ENCODE data around the gene ABRAXAS1. TPM values are rescaled to one million over a fixed set of nuclear protein-coding genes. Genes with fewer than 3 reads are reported as not detected.
"Not testable (repeated sequence)": the region's sequence is repeated elsewhere in the genome, so short reads cannot be mapped to it uniquely, and the experiment has no call there.

Gene ABRAXAS1
- total RNA-seq, 2 donors from 2014 or later, result 11.6 to 13.1 TPM

DNA sequence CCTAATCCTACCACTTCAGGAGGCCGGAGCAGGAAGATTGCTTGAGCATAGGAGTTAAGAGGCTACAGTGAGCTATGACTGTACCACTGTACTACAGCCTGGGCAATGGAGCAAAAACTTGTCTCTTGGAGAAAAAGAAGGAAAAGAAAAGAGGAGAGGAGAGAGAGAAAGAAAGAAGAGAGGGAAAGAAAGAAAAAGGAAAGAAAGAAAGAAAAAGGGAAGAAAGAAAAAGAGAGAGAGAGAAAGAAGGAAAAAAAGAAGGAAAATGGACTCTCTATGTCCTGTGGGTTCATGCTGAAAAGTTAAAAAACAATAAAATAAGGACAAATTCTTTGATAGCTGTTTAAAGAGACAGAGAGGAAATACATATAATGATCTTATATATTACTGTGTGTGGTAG lies 13.3 kb upstream of the ABRAXAS1 start:
- no peak for TF ChIP-seq POLR2AphosphoS5 (IDR thresholded peaks at IDR 0.05)
- TF ChIP-seq, protein P1, sequence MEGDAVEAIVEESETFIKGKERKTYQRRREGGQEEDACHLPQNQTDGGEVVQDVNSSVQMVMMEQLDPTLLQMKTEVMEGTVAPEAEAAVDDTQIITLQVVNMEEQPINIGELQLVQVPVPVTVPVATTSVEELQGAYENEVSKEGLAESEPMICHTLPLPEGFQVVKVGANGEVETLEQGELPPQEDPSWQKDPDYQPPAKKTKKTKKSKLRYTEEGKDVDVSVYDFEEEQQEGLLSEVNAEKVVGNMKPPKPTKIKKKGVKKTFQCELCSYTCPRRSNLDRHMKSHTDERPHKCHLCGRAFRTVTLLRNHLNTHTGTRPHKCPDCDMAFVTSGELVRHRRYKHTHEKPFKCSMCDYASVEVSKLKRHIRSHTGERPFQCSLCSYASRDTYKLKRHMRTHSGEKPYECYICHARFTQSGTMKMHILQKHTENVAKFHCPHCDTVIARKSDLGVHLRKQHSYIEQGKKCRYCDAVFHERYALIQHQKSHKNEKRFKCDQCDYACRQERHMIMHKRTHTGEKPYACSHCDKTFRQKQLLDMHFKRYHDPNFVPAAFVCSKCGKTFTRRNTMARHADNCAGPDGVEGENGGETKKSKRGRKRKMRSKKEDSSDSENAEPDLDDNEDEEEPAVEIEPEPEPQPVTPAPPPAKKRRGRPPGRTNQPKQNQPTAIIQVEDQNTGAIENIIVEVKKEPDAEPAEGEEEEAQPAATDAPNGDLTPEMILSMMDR (IDR thresholded peaks at IDR 0.05), result no peak
- TF ChIP-seq POLR2A (IDR thresholded peaks at IDR 0.05), result no peak
- no peak overlapping the region for H3K27ac ChIP-seq
- 94% methylated on average over 1 of the region's 1 CpG for WGBS
- intact Hi-C loops (cut with DNase I), result no loop called here
- no peaks in the 10 kb centered on the region for H3K9me3 ChIP-seq
- H3K4me1 ChIP-seq (replicated peaks), result no peaks in the 10 kb centered on the region
- H3K4me3 ChIP-seq, result no peak overlapping the region
- no peak for DNase-seq (ENCODE audit: low spot score)
- no peaks in the 10 kb centered on the region for H3K36me3 ChIP-seq
- H3K27me3 ChIP-seq (replicated peaks; ENCODE audit: insufficient read depth), result no peaks in the 10 kb centered on the region

DNA sequence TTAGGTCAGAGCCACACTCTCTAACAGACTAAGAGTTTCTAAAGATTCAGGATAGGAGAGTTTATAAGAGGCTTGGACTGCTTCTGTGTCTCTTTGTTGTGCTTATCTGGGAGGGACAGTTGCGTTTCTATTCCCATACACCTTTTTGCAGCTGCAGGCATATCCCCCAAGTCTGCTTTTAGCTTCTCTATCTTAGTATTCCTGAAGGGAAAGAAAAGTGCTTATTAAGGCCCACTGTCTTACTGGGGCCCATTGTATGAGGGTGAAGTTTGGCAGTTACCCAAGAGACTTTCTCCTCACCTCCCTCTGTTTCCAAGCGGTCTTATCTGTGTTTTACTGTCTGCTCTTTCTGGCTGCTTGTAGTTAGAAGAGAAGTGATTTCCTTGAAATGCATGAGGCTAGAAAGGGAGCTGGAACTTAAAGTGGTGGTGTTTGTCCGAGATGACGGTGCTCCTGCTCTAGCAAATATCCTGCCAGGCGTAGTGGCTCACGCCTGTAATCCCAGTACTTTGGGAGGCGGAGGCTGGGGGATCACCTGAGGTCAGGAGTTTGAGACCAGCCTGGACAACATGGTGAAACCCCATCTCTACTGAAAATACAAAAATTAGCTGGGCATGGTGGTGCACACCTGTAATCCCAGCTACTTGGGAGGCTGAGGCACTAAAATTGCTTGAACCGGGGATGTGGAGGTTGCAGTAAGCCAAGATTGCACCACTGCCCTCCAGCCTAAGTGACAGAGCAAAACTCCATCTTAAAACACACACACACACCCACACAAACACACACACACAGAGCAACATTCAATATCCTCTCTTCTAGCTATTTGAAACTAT lies 11.4 kb upstream of the ABRAXAS1 start:
- H3K36me3 ChIP-seq; DNase-seq (ENCODE audit: low spot score); H3K4me3 ChIP-seq; H3K27me3 ChIP-seq (replicated peaks; ENCODE audit: insufficient read depth); intact Hi-C loops (cut with DNase I); H3K4me1 ChIP-seq (replicated peaks); H3K9me3 ChIP-seq; H3K27ac ChIP-seq: not testable (repeated sequence)
- 63% methylated on average over 8 of the region's 8 CpGs for WGBS

DNA sequence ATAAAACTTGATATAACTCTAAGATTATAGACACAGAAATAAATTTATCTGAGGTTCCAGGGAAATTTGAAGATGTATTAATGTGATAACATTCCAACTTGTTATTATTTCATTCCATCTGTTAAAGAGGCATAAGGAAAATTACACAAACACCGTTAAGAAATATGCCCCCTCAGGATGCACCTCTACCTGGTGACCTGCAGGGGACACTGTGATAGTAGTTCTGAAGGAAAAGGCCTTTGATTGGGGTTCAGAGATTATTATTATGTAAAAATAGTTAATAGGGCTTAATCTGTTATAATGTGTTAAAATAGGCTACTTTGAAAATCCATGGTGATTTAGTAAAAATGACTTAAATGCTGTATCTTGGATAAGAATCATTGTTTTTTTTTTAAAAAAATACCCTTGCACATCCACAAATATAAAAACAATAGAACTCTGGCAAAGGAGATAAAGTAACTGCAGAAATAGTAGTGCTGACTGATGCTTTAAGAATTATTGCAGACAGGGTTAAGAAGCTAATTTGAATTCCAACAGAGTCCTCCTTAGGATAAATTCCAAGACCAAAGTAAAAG lies 6.1 kb upstream of the ABRAXAS1 start:
- 9% methylated on average over 1 of the region's 1 CpG for WGBS
- Histone ChIP-seq H3K36me3 (no peaks in the 10 kb centered on the region), H3K9me3 (no peaks in the 10 kb centered on the region), H3K27ac (no peak overlapping the region), H3K4me3 (no peak overlapping the region), H3K4me1 (replicated peaks) (no peaks in the 10 kb centered on the region), H3K27me3 (replicated peaks; ENCODE audit: insufficient read depth) (no peaks in the 10 kb centered on the region)
- no peak for TF ChIP-seq POLR2A (IDR thresholded peaks at IDR 0.05)
- TF ChIP-seq, protein P1 (IDR thresholded peaks at IDR 0.05), result peak in 2 of 4 experiments; percentile 41 to 45
- TF ChIP-seq POLR2AphosphoS5 (IDR thresholded peaks at IDR 0.05), result no peak
- DNase-seq (ENCODE audit: low spot score), result no peak
- intact Hi-C loops (cut with DNase I), result no loop called here

DNA sequence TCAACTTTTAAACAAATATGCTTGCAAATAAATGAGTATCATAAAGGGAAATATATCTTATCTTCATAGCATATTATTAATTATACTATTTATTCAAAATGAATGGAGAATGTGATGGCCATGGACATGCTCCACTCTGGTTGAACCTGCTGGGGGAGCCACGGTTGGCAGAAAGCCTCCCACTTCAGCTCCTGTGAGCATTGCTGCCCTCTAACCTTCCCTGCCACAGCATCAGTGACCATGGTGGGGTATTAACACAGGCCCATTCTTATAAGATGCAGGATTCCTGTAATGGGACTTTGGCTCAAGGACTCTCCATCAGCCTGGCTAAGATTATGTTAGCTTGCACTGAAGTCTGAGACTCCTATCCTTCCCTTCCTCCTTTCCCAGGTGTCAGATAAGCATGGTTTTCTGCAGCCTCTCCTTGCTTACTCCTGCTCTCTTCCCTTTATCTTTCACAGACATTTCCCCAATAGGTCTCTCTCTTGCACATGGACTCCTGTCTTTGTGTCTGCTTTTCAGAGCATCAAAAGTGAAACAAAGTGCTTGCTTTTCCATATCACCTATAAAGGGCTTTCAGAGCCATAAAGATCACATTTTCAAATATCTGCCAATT lies 4.9 kb upstream of the ABRAXAS1 start:
- no peaks in the 10 kb centered on the region for H3K36me3 ChIP-seq
- TF ChIP-seq, protein P1 (IDR thresholded peaks at IDR 0.05), result no peak
- TF ChIP-seq POLR2A (IDR thresholded peaks at IDR 0.05) (no peak), POLR2AphosphoS5 (IDR thresholded peaks at IDR 0.05) (no peak)
- no peaks in the 10 kb centered on the region for H3K27me3 ChIP-seq (replicated peaks; ENCODE audit: insufficient read depth)
- no peak for DNase-seq (ENCODE audit: low spot score)
- no peaks in the 10 kb centered on the region for H3K9me3 ChIP-seq
- intact Hi-C loops (cut with DNase I), result no loop called here
- H3K4me3 ChIP-seq, result no peak overlapping the region
- no peaks in the 10 kb centered on the region for H3K4me1 ChIP-seq (replicated peaks)
- WGBS, result 28% methylated on average over 1 of the region's 1 CpG
- H3K27ac ChIP-seq, result no peak overlapping the region

DNA sequence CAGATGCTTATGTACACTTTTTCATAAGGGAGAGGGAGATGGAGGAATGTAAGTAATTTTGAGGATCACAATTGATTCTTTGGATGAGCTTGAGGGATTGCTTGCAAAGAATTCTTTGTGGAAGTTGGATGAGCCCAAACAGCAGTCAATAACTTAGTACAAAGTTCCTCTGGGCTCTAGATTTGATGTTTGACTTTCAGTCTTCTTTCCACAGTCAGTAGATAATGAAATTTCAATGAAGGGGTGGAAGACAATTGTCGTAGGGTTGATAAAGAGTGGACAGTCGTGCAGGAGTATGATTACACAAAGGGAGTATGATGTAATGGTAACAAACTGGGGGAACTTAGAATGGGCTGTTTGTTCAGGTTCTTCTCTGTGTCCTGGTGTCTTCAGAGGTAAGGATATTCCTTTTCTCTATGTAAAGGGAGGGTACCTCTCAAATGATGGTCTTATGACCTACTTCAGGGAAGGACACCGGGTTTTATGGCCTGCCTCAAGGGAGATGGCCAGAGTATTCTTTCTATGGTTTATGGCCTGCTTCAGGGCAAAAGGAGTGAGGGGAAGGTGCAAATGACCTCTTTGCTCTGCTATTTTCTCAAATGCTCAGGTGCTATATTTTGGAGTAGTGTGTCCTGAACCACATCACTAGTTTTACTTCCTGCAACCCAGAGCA lies 1.7 kb upstream of the ABRAXAS1 start:
- WGBS, result 77% methylated on average over 3 of the region's 3 CpGs
- no peaks in the 10 kb centered on the region for H3K9me3 ChIP-seq

More for the DNA sequence above, 1.7 kb upstream of the ABRAXAS1 start:
- DNase-seq (ENCODE audit: low spot score), result no peak
- no peaks in the 10 kb centered on the region for H3K4me1 ChIP-seq (replicated peaks)
- H3K4me3 ChIP-seq, result no peak overlapping the region
- TF ChIP-seq POLR2AphosphoS5 (IDR thresholded peaks at IDR 0.05) (no peak), POLR2A (IDR thresholded peaks at IDR 0.05) (no peak)
- TF ChIP-seq, protein P1 (IDR thresholded peaks at IDR 0.05), result no peak
- no peaks in the 10 kb centered on the region for H3K27me3 ChIP-seq (replicated peaks; ENCODE audit: insufficient read depth)
- intact Hi-C loops (cut with DNase I), result no loop called here
- H3K36me3 ChIP-seq, result no peaks in the 10 kb centered on the region
- no peak overlapping the region for H3K27ac ChIP-seq
